NCI-H2171 treated with DMSO at 0.1 percent for 48 hours (cell line): ENCODE results near the gene CFAP57.
A peak's percentile ranks its signal among the peaks of the same experiment; 100 is the strongest.

ENCODE experiments used
- DNase-seq: peaks from one replicate; lab custom pipeline; 2025; lab: John Stamatoyannopoulos, UW

CFAP57 gene

GRCh38 chr1:43277116-43277876, 105.2 kb downstream of the CFAP57 start:
- DNase-seq, result no peak

- no peak for DNase-seq
Observed at GRCh38 chr1:43279161-43279560, 107.0 kb downstream of the CFAP57 start.

GRCh38 chr1:43279666-43280065, 107.5 kb downstream of the CFAP57 start:
- no peak for DNase-seq

- DNase-seq, result no peak
Observed at GRCh38 chr1:43280692-43281091, 108.6 kb downstream of the CFAP57 start.

GRCh38 chr1:43282220-43283195, 110.4 kb downstream of the CFAP57 start:
- no peak for DNase-seq

- DNase-seq, result no peak
Observed at GRCh38 chr1:43284065-43284464, 111.9 kb downstream of the CFAP57 start.

- no peak for DNase-seq
Observed at GRCh38 chr1:43284546-43285110, 112.5 kb downstream of the CFAP57 start.

- peak; percentile 47 for DNase-seq
Observed at GRCh38 chr1:43285269-43285990, 113.3 kb downstream of the CFAP57 start, which contains the start of gene C1orf210. TSS of gene C1orf210 (minus strand) at chr1:43285581. CDS start at chr1:43283270, 2,311 bp downstream.

GRCh38 chr1:43286115-43286514, 114.0 kb downstream of the CFAP57 start:
- no peak for DNase-seq

- DNase-seq, result no peak
Observed at GRCh38 chr1:43286533-43286932, 114.4 kb downstream of the CFAP57 start.

GRCh38 chr1:43288058-43288784, 116.1 kb downstream of the CFAP57 start:
- peak; percentile 14 for DNase-seq

- no peak for DNase-seq
Observed at GRCh38 chr1:43288785-43289706, 116.9 kb downstream of the CFAP57 start.

GRCh38 chr1:43292216-43292615, 120.1 kb downstream of the CFAP57 start:
- peak; percentile 92 for DNase-seq

- DNase-seq, result no peak
Observed at GRCh38 chr1:43292679-43293078, 120.5 kb downstream of the CFAP57 start.

- DNase-seq, result no peak
Observed at GRCh38 chr1:43293176-43293575, 121.0 kb downstream of the CFAP57 start.

- no peak for DNase-seq
Observed at GRCh38 chr1:43293896-43294760, 122.0 kb downstream of the CFAP57 start.

- DNase-seq, result no peak
Observed at GRCh38 chr1:43294761-43295160, 122.6 kb downstream of the CFAP57 start.

GRCh38 chr1:43296207-43296606, 124.1 kb downstream of the CFAP57 start:
- no peak for DNase-seq

GRCh38 chr1:43298055-43298454, 125.9 kb downstream of the CFAP57 start:
- no peak for DNase-seq
